Measurements from ENCODE around the gene UBXN7. TPM values are rescaled to one million over a fixed set of nuclear protein-coding genes. Genes with fewer than 3 reads are reported as not detected.

The UBXN7 gene
- polyA plus RNA-seq, 4 donors: 2.4 to 27.8 (median 5.7) TPM

Other genes with a start within 250 kb of the UBXN7 start
- under 1 TPM in 2 of 4 donors, not detected in 2; 0.22 to 0.40 TPM for gene ZDHHC19, start 221.0 kb downstream of the UBXN7 start, polyA plus RNA-seq
- 100 to 1,000 TPM in 2 of 4 donors, 10 to 100 TPM in 2; 25.0 to 143 (median 72.4) TPM for gene SLC51A, start 215.9 kb downstream of the UBXN7 start, polyA plus RNA-seq
- gene PCYT1A, start 144.7 kb downstream of the UBXN7 start, polyA plus RNA-seq: 10 to 100 TPM; 43.4 to 92.8 (median 47.9) TPM
- 10 to 100 TPM in 2 of 4 donors, 1 to 10 TPM in 2; 4.0 to 12.2 (median 8.2) TPM for gene DYNLT2B, start 114.2 kb downstream of the UBXN7 start, polyA plus RNA-seq
- under 1 TPM in 1 of 4 donors, not detected in 3; 0.06 TPM for gene TM4SF19, start 94.0 kb downstream of the UBXN7 start, polyA plus RNA-seq
- 10 to 100 TPM in 1 of 4 donors, 1 to 10 TPM in 3; 2.4 to 11.9 (median 6.0) TPM for gene RNF168, start 71.3 kb upstream of the UBXN7 start, polyA plus RNA-seq
- not detected for gene SMCO1, start 82.9 kb upstream of the UBXN7 start, polyA plus RNA-seq
- 1 to 10 TPM; 5.4 to 9.8 (median 8.1) TPM for gene WDR53, start 136.1 kb upstream of the UBXN7 start, polyA plus RNA-seq
- gene FBXO45, start 136.2 kb upstream of the UBXN7 start, polyA plus RNA-seq: 10 to 100 TPM in 1 of 4 donors, 1 to 10 TPM in 3; 3.2 to 11.1 (median 6.6) TPM
- 1 to 10 TPM in 2 of 4 donors, under 1 TPM in 1, not detected in 1; 0.54 to 4.1 (median 1.5) TPM for gene NRROS, start 207.3 kb upstream of the UBXN7 start, polyA plus RNA-seq